Stimulated activated CD4-positive, alpha-beta T cell treated with anti-CD3 and anti-CD28 coated beads, Interleukin-2, amount 100 ng/mL, for 4 hours (primary cell): ENCODE results near the gene SUN5.
"Not testable (repeated sequence)": the region's sequence is repeated elsewhere in the genome, so short reads cannot be mapped to it uniquely, and the experiment has no call there.

Source experiments
- DNase-seq: peaks from one replicate; pipeline ENCODE4 v3.0.0-alpha.2; 2020; ENCODE audit warnings: low read depth

SUN5 gene

DNA sequence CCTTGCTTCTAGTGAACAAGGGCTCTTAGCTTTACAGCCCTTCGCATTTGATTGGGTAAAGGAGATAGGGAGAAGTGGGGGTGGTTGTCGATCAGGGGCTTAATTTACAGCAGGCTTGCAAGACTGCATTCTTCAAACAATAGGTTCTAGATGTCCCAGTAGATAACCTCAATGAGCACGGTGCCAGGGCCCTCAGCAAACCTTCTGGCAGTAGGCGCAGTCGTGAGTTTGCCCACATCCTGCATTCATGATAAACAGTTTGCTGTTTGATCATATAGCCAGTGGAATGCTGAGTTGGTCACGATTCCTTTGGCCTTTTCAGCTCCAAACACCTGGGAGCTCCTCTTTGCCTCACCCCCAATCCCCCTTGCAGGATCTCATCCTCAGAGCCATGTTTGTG, 27.5 kb downstream of the SUN5 start:
- DNase-seq: no peak

DNA sequence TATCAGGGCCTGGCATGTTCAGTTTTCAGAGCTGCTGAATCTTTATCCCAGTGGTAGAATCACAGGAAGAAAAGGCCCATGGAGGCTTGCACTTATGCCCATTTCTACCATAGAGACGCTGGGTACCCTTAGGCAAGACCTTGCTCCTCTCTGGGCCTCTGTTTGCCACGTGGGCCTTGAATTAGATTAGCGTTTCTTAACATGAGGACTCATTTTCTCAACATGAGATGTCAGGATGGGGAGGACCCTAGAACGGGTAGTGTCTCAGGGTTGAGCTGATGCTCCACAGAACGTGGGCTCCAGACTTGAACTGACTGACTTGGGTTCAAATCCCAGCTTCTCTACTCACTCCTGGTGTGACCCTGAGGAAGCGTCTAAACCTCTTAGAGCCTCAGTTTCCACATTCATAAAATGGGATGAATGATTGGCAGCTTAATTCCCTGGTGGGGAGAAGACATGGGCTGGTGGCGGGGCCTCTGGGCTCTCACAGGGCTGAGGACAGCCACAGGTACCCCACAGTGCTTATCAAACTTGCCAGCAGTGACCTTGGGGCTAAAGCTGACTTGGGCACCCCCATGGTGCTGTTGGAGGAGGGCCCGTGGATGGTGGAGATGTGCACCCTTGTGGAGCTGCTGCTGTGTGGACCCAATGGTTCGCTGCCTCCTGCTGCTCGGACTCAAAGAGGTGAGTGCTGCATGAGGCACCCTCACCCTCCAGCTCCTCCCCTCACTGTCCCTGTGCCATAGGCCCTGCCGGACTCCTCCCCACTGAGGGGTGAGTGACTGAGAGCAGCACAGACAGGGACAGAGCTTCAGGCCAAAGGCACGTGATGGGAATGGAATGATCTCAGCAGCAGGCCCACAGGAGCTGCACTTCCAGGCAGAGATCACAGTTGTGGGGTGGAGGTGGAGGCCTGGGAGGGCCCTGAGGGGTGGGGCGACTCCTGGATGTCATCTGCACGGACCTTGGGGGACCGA, 28.2 kb downstream of the SUN5 start:
- no peak for DNase-seq

DNA sequence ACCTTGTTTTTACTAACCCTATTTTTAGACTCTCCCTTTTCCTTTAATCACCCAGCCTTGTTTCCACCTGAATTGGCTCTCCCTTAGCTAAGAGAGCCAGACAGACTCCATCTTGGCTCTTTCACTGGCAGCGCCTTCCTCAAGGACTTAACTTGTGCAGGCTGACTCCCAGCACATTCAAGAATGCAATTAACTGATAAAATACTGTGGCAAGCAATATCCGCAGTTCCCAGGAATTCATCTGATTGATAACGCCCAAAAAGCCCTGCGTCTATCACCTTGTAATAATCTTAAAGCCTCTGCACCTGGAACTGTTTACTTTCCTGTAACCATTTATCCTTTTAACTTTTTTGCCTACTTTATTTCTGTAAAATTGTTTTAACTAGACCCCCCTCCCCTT, 29.1 kb downstream of the SUN5 start:
- DNase-seq: not testable (repeated sequence)

DNA sequence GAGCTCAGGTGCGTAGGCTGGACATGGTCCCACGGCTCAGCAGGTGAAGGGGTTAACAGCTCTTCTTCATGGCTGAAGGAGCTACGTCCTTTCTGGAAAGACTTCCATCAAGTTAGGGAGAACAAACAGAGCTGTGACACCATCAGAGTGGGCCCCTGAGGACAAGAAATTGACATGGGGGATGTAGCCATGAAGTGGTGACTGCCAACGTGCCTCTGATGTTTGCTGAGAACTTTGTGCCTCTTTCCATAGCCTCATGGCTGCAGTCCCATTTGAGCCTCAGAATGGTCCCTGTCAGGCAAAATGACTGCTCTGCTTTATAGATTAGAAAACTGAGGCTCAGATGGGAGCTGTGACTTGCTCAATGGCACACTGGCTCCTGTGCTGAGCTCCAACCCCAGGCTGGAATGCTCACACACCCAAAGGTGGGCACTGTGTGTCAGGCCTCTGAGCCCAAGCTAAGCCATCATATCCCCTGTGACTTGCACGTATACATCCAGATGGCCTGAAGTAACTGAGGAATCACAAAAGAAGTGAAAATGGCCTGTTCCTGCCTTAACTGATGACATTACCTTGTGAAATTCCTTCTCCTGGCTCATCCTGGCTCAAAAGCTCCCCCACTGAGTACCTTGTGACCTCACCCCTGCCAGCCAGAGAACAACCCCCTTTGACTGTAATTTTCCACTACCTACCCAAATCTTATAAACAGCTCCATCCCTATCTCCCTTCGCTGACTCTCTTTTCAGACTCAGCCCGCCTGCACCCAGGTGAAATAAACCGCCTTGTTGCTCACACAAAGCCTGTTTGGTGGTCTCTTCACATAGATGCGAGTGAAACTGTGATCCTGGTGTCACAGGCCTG, 29.8 kb downstream of the SUN5 start:
- not testable (repeated sequence) for DNase-seq

DNA sequence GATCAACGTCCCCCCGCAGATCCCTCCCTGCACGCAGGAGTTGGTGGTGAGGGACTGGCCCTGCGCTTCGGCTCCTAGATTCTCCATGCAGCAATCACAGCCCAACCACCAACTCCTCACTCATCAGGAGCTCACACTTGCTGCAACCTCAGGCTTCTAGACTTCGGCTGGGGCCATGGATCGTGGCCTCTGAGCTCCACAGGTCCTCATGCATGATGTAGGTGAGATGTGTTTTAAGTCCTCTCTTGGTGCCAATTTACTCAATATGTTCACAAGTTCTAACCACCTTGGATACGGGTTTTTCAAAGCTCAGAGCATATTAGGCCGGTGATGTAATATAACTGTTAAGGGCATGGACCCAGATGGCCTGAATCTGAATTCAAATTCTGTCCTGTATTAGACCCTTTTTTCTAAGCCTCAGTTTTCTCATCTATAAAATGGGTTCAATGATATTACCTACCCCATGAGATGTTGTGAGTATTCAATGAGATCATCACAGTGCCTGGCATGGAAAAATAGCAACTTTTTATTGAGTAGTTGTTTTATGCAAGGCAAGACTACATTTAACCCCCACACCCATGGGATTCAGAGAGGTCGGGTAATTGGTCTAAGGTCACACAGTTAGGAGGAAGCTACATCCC, 31.0 kb downstream of the SUN5 start:
- no peak for DNase-seq

DNA sequence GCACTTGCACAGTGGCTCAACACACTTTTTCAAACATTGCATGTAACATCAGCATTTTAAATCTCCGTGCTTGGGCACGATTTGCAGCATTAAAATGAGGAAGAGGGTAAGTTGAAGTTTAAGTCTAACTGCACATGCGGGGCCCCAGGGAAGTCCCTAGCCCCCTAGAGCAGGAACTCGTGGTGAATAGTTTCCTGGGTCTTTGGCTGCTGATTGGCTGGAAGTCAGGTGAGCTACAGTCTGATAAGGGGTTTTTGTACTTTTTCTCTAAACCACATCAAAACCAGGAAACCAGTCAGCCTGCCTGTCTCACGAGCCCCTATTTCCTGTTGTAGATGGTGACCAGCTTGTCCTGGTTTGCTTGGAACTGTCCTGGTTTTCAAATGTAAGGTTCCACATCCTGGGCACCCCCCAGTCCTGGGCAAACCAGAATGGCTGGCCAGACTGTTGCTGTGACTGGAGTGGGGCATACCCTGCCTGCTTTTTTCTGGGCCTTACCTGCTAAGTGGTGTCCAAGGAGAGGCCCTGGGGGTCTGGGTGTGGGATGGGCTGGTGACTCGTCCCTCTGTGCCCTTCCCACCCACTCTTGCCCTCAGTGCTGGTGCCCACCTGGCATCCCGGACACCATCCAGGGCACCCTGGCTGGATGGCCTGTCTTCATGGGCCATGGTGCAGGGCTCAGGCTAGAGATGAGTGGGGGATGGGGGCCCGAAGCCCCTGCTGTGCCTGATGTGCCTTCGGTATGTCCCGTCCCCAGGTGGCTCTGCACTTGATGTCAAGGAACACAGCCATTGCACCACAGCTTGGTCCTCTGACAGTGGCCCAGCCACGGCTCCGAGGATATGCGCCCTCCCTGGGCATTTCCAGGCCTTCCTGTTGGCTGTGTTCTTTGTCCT, 31.8 kb downstream of the SUN5 start:
- DNase-seq: peak; percentile 77

DNA sequence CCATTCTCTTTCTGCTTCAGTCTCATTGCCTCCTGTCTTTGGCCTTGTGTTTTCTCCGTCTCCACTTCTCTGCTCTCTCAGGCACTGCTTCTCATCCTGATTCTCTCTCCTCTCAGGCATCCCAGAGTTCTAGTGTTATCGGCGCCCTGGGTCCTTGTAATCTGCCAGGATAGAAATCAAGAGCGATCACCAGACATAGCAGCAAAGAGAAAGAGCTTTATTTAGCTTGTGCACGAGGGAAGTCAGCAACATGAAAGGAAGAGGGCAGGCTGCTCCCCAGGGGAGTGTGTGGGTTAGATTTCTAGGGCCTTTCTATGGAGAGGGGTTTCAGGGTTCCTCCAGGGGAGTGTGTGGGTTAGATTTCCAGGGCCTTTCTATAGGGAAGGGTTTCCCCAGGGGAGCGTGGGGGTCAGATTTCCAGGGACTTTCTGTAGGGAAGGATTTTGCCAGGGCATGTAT, 32.5 kb downstream of the SUN5 start:
- no peak for DNase-seq

DNA sequence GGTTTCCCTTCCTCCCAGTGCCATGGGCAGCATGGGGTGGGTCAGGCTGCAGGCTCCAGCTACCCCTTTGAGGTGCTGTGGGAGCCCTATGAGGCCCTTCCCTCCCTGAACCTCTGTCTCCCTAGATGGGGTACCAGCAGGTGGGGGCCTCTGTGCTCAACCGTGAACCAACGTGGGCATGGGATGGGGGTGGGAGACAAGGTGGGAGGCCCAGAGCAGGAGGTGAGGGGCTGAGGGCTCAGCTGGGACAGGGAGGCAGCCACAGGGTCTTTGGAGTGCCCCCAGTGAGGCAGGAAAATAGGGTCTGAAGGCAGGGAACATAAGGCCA, 33.3 kb downstream of the SUN5 start:
- no peak for DNase-seq

DNA sequence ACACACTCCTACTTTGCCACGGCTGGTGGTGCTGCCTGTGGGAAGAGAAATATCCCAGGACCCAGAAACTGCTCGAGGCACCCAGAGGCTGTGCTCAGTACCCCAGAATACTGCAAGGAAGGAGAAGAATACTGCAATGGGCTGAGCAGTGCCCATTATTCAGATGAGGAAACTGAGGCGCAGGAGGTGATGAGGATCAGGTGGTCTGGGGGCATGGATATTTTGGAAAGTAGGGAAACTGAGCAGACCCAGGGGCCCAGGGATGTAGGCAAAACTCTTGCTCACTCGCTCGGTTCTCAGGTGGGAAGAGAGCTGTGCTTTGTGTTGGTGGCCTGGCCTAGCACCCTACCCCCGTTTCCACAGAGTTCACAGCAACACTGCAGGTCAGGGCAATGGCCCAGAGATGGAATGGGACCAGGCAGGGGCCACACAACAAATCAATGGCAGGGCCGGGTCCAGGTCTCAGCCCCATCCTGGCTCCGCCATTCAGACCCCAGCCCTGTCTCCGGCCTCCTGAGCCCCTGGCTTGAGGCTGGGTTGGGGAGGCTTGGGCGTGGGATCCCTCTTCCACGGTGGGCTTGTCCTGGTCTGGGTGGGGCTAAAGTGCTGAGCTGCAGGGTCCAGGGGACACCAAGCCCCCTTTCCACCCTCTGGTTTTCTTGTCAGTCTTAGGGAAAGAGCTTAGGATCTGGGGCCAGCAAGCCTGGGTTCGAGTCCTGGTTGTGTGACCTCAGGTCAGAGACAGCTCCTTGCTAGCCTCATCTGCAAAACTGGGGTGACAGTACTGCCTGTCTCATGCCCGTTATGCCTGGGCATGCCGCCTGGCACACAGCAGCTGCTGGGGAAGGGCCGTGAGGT, 33.9 kb downstream of the SUN5 start:
- no peak for DNase-seq

DNA sequence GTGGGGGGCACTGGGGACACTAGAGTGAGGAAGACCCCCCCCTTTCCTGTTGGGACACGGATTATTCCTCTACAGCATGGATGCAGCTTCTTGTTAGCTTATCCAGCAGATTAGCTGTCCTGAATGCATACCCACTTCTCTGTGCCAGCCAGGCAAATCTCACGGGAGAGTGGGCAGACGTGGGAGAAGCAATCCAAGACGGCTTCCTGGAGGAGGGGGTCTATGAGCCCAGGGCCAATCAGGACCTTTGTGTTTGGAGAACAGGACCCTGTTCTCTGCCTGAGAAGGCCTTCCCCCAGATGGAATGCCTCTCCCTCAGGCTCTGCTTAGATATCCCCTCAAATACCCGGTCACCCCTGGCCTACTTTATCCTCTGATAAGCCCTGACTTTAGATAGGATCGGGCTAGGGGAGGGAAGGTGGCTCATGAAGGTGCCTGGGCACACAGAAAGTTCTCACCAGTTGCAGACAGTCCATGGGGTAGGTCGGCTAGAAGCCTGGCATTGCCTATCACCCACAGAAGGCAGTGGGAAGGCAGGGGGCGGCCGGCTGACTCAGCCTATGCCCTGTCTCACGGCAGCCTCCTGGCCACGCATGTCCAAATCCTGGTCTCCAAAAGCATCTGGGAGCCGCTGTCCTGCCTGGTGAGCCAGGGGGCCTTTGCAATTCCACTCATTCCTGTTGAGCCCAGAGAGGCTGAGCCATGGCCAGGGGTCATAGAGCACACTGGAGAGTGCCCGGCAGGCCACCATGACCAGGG, 34.7 kb downstream of the SUN5 start:
- no peak for DNase-seq

DNA sequence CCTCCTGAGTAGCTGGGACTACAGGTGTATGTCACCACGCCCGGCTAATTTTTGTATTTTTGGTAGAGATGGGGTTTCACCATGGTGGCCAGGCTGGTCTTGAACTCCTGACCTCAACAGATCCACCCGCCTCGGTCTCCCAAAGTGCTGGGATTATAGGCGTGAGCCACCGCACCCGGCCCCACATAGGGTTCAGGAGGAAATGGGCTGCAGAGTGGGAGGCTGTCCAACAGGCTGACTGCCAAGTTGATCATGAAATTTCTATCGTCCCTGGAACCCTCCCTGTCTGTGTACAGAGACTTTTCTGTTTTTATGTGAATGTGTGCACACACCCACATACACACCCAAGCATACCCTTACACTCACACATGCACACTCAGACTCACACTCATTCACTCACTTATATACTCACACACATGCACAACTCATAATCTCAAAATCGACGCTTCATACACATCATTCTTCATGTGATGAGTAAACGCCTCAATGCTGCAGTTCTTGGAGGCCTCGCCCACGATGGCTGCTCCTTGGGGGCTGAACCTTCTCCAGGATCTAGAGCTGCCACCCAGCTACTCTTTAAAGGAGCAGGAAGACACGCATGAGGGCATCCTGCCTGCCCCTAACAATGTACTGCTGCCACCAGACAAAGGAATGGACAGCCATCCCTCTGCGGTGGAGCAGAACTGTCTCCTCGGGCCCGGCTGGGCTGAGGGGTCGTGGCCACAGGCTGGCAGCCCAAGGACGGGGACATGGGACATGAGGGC, 35.6 kb downstream of the SUN5 start:
- DNase-seq: peak; percentile 45

DNA sequence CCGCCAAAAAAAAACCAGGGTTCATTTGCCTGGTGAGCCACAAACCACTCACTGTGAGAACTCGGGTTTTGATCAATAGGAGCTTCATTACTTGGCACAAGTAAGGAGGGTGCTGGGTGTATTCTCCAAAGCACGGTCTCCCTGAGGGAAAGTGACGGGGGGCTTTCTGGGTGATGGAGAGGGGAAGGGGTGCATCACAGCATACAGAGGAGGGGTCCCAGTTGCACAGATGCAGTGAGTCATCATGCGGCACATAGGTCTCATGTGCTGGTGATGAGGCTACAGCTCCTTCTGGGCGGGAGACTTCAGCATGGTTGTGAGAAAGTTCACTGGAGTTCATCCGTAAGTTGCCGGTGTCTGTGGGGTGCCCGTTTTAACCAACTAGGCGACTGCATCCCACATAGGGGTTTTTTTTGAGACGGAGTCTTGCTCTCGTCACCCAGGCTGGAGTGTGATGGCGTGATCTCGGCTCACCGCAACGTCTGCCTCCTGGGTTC, 36.2 kb downstream of the SUN5 start:
- peak; percentile 44 for DNase-seq

DNA sequence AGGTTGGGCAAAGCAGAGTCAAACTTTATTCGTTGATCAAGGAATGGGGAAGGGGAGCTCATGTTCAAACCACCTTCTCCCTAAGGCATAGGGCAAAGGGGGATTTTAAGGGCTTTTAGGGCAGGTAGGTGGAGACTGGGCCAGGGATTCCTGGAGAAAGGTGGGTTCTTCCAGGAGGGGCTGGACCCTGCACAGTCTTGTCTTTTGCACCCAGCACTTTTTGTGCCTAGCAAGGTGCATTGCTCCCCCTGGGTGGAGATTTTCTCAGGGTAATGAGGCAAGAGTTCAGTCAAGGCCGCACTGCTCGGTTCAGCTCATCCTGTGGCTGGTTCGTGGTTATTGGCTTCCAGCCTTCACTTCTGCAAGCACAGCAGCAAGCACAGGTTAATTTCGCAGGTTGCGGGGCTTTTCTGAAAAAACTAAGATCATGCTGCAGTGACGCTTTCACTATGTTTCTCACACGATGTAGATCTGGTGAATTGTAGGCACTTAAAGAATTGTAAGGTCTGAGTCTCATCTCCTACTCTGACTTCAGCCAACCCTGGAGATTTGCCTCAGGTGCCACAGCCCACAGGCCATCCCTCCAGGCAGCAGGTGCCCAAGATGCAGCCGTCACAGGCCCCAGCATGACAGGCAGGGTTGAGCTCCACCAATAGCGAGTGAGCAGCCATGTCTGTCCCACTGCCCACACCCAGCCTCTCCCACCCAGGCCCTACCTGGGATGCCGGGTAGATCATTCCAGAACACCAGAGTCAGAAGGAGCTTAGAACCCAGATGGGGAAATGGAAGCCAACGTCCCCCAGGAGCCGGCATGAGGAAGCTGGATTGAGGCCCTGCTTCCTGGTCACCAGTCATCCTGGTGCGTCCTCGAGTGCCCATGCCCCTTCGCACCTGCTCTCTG, 37.1 kb downstream of the SUN5 start:
- no peak for DNase-seq

DNA sequence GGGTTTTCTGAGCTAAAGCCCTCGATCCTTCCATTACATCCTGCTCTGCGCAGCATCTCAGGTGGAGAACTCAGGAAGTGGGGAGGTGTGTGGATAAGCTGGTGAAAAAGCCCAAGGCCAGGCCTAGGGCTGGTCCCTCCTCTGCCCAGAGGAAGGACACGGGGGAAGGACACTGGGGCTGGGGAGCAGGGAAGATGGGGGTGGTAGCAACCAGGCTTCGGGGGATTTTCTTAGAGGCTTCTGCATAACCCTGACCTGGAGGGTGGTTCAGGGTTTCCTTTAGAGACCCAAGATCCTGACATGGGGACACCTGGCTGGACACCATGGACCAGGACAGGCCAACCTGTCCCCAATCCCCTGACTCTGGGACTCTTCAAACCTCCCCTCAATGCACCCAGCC, 37.9 kb downstream of the SUN5 start:
- DNase-seq: no peak

DNA sequence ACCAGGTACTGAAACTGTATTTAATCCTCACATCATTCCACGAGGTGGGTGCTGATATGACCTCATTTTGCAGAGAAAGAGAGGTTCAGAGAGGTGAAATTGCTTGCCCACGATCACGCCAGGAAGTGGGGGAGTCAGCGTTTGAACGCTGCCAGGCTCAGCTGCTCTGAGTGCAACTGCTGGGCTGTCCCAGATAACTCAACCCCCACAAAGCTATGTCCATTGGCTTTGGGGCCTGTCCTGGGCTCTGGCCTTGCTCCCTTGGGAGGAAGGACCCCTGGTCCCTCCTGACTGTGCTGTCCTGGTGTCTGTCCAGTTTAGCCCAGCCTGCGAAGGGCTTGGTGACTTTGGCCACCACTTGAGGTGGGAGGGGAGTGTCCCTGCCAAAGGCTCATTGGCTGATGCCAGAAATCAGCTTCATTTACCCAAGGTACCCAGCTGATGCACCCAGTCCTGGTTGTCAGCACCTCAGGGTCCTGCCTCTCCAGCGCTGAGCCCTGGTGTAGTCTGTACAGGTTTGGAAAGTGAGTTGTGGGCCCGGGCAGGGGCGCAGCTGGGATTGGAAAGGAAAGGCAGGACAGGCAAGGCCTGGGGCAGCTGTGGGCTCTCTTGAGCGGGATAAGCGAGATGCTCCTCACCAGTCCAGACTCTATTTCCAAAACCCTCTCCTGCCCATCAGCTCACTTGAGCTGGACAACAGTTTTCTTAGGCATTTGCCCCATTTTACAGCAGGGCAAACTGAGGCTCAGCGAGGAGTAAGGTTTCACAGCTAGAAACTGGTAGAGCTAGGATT, 38.5 kb downstream of the SUN5 start:
- no peak for DNase-seq

DNA sequence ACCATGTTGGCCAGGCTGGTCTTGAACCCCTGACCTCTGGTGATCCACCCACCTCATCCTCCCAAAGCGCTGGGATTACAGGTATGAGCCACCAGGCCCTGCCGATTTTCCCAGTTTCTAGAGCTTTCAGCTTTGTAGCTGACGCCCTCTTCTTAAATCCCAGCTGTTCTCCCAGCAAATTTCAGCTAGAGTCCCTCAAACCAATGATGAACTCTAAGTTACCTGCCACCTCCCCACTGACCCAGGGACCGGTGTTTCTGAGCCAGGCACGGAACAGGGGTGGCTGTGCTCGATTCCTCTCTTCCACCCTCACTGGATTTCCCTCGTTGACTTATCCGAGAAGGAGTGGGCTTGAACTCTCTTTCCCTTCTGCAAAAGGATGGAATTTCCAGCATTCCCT, 39.1 kb downstream of the SUN5 start:
- DNase-seq: no peak

DNA sequence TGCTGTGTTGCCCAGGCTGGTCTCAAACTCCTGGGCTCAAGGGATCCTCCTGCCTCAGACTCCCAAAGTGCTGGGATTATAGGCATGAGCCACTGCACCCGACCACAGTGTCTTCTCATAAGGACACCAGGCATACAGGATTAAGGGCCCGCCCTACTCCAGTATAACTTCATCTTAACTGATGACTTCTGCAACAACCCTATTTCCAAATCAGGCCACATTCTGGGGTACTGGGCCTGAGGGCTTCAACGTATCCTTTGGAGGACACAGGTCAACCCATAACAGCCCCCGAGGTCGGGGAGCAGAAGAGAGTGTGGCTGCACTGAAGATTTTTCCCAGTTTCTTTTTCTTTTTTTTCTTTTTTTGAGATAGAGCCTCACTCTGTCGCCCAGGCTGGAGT, 39.7 kb downstream of the SUN5 start:
- no peak for DNase-seq
